ENCODE data around the gene HACD3. TPM values are rescaled to one million over a fixed set of nuclear protein-coding genes. Genes with fewer than 3 reads are reported as not detected.

HACD3 gene
- total and polyA plus RNA-seq, 9 of the 15 experiments (the other 6 are each of a cell fraction or from before 2014, with no cell fraction given), result 48.1 to 117 (median 72.8) TPM

DNA sequence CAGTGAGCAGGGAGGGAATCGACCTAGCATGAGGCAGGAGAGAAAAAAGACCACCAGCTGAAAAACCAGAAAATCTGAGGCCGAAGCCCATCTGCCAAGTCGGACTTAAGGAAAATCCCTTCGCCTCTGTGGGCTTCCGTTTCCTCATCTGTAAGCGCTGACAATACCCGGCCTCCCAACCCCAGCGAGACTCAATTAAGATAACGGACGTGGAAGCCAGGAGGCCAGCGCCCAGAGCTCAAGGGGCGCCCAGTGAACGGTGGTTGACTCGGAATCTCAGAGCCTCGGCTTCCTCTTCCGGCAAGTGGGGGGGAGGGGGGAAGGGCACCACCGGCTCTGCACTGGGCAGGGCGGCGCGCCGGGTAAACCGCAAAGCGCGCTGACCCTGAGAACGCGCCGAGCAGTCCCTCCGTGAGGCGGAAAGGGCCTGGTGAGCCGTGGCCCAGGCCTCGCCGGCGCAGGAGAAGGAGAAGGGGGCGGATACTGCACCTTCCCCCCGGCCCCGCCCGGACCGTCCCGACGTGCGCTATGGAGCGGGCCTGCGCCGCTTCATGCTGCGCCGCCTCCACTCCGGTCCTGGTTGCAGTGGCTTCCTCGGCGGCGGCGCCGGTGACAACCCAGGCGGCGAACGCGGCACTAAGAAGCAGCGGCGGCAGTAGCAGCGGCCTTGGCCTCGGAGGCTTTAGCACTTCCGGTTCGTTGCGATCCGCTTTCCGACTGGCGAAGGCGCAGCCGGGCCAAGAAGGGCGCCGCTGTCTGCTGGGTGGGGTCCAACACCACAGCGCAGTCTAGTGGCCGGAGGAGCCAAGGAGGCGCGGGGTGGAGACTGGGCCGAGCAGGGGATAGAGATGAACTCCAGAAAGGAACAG is 13.0 kb upstream of the HACD3 start, which contains the start of gene DPP8 (continued):
- TF ChIP-seq E2F6 (IDR thresholded peaks at IDR 0.05; ENCODE audit: borderline replicate concordance in 1 of 2, extremely low read depth in 1 of 2, insufficient read depth in 1 of 2, insufficient read length in 1 of 2, low read depth in 1 of 2, low read length in 1 of 2, poor library complexity in 1 of 2, severe bottlenecking in 1 of 2), result peak in 1 of 2 experiments; percentile 43
- no peak for TF ChIP-seq ZNF197 (CRISPR knock-in tag; IDR thresholded peaks at IDR 0.05; ENCODE audit: low read depth)
- TF ChIP-seq KDM2B (CRISPR knock-in tag; IDR thresholded peaks at IDR 0.05), result 0 out of 2 replicates have a peak, but pooled peaks have one; percentile 20
- TF ChIP-seq ZNF407 (IDR thresholded peaks at IDR 0.05; ENCODE audit: low read depth), result peak; percentile 43; the same call in 1 of the 2 replicates
- peak; percentile 43; the same call in 1 of the 2 replicates for TF ChIP-seq ZNF384 (IDR thresholded peaks at IDR 0.05; ENCODE audit: low read depth, low read length)
- peak; percentile 46 for TF ChIP-seq FUS (optimal IDR thresholded peaks at IDR 0.05; ENCODE audit: low read depth, low read length)

Measured in K562 (cell line).